Hepatocyte (in vitro differentiated cells): Measurements from ENCODE around the gene HIPK3.

Experiments used
- CTCF ChIP-seq: fragments of 200-600 bp; sonication (generic); IDR thresholded peaks from 2 replicates; pipeline ENCODE4 v1.5.1; 2016; ENCODE audit warnings: antibody characterized with exemption, mild to moderate bottlenecking; ENCODE audit not compliant: poor library complexity
- EZH2 ChIP-seq: fragments of 200-600 bp; sonication (generic); IDR thresholded peaks from 2 replicates; pipeline ENCODE4 v1.6.1; 2016; ENCODE audit warnings: antibody characterized with exemption, mild to moderate bottlenecking, borderline replicate concordance
- EZH2phosphoT487 ChIP-seq: fragments of 200-600 bp; sonication (generic); IDR thresholded peaks from one replicate; pipeline ENCODE4 v1.6.1; 2018; ENCODE audit warnings: antibody characterized with exemption, mild to moderate bottlenecking, low read depth, moderate library complexity; ENCODE audit not compliant: unreplicated experiment, severe bottlenecking

- TF ChIP-seq CTCF (no peak), EZH2 (peak; percentile 18), EZH2phosphoT487 (no peak)
Measured at GRCh38 chr11:33376331-33377310, 119.4 kb downstream of the HIPK3 start.
